PC-3 (cell line): ENCODE measurements around the gene UVSSA.

Experiments used
- EZH2 ChIP-seq: fragments of 300-600 bp; sonication (generic); IDR thresholded peaks from one replicate; pipeline ENCODE4 v1.6.1; 2017; ENCODE audit warnings: antibody characterized with exemption, mild to moderate bottlenecking, low read length; ENCODE audit not compliant: unreplicated experiment
- EZH2phosphoT487 ChIP-seq: fragments of 300-600 bp; sonication (generic); IDR thresholded peaks from 2 replicates; pipeline ENCODE4 v1.6.1; 2018; ENCODE audit warnings: mild to moderate bottlenecking, antibody characterized with exemption, low read length, borderline replicate concordance
- TF ChIP-seq, protein P1 (sequence below): fragments of 300-600 bp; sonication (generic); conservative IDR thresholded peaks from 2 replicates; pipeline ENCODE4 v1.5.1; 2017; ENCODE audit warnings: antibody characterized with exemption, low read depth, mild to moderate bottlenecking, low read length

DNA sequence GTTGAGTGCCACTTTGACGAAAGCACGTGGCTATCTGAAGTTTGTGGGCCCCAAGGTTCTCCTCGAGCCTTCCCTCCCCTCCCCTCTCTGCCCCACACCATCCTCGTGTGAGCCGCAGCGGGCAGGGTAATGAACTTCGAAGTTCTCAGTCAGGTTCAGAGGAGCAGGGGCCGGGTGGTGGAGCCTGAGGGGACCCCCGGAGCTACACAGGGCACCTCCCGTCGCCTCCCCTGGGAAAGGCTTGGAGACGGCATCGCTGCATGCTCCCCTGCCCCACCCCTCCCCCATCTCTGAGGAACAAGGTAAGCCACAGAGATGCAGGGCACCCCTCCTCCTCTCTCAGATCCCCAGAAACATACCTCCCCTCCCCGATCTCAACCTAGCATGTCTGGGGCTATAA is 62.1 kb downstream of the UVSSA start:
- TF ChIP-seq, protein P1, sequence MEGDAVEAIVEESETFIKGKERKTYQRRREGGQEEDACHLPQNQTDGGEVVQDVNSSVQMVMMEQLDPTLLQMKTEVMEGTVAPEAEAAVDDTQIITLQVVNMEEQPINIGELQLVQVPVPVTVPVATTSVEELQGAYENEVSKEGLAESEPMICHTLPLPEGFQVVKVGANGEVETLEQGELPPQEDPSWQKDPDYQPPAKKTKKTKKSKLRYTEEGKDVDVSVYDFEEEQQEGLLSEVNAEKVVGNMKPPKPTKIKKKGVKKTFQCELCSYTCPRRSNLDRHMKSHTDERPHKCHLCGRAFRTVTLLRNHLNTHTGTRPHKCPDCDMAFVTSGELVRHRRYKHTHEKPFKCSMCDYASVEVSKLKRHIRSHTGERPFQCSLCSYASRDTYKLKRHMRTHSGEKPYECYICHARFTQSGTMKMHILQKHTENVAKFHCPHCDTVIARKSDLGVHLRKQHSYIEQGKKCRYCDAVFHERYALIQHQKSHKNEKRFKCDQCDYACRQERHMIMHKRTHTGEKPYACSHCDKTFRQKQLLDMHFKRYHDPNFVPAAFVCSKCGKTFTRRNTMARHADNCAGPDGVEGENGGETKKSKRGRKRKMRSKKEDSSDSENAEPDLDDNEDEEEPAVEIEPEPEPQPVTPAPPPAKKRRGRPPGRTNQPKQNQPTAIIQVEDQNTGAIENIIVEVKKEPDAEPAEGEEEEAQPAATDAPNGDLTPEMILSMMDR = no peak
- TF ChIP-seq EZH2 (no peak), EZH2phosphoT487 (no peak)
